NCI-H774 (cell line): ENCODE data around the gene EFCAB11.

ENCODE experiments used
- DNase-seq: peaks from one replicate; lab custom pipeline; 2025; lab: John Stamatoyannopoulos, UW

The EFCAB11 gene

GRCh38 chr14:89814126-89814525 is 140.4 kb downstream of the EFCAB11 start:
- DNase-seq = no peak

GRCh38 chr14:89813617-89814031 is 140.9 kb downstream of the EFCAB11 start:
- DNase-seq = no peak

- no peak for DNase-seq
Measured at GRCh38 chr14:89811954-89812575, 142.5 kb downstream of the EFCAB11 start.

- DNase-seq = no peak
Measured at GRCh38 chr14:89810101-89810500, 144.4 kb downstream of the EFCAB11 start.

- no peak for DNase-seq
Measured at GRCh38 chr14:89807892-89808291, 146.6 kb downstream of the EFCAB11 start.

GRCh38 chr14:89807151-89807550 is 147.4 kb downstream of the EFCAB11 start:
- no peak for DNase-seq

GRCh38 chr14:89806451-89806850 is 148.1 kb downstream of the EFCAB11 start:
- DNase-seq = no peak

GRCh38 chr14:89805501-89805900 is 149.0 kb downstream of the EFCAB11 start:
- DNase-seq = no peak

- no peak for DNase-seq
Measured at GRCh38 chr14:89803542-89803941, 151.0 kb downstream of the EFCAB11 start.

- no peak for DNase-seq
Measured at GRCh38 chr14:89801136-89801535, 153.4 kb downstream of the EFCAB11 start.

GRCh38 chr14:89798212-89798773 is 156.2 kb downstream of the EFCAB11 start:
- DNase-seq = no peak

- no peak for DNase-seq
Measured at GRCh38 chr14:89797148-89797547, 157.4 kb downstream of the EFCAB11 start.

GRCh38 chr14:89794096-89794495 is 160.4 kb downstream of the EFCAB11 start:
- DNase-seq = no peak

- no peak for DNase-seq
Measured at GRCh38 chr14:89793367-89793716, 161.2 kb downstream of the EFCAB11 start.

- no peak for DNase-seq
Measured at GRCh38 chr14:89792489-89793366, 161.8 kb downstream of the EFCAB11 start.

- no peak for DNase-seq
Measured at GRCh38 chr14:89787525-89787924, 167.0 kb downstream of the EFCAB11 start.

- no peak for DNase-seq
Measured at GRCh38 chr14:89781046-89781445, 173.5 kb downstream of the EFCAB11 start.

- no peak for DNase-seq
Measured at GRCh38 chr14:89779707-89780106, 174.8 kb downstream of the EFCAB11 start.

GRCh38 chr14:89775946-89776345 is 178.6 kb downstream of the EFCAB11 start:
- DNase-seq = no peak

GRCh38 chr14:89775151-89775550 is 179.4 kb downstream of the EFCAB11 start:
- DNase-seq = no peak

GRCh38 chr14:89773644-89774316 is 180.8 kb downstream of the EFCAB11 start:
- peak; percentile 37 for DNase-seq

GRCh38 chr14:89773151-89773550 is 181.4 kb downstream of the EFCAB11 start:
- no peak for DNase-seq

- no peak for DNase-seq
Measured at GRCh38 chr14:89771251-89771650, 183.3 kb downstream of the EFCAB11 start.
